ENCODE measurements around the gene MBNL2. TPM values are rescaled to one million over a fixed set of nuclear protein-coding genes. Genes with fewer than 3 reads are reported as not detected.

MBNL2 gene
- total and polyA plus RNA-seq, 10 of the 15 experiments (the other 5 are each of a cell fraction or from before 2014, with no cell fraction given): 1.6 to 9.7 (median 6.7) TPM

DNA sequence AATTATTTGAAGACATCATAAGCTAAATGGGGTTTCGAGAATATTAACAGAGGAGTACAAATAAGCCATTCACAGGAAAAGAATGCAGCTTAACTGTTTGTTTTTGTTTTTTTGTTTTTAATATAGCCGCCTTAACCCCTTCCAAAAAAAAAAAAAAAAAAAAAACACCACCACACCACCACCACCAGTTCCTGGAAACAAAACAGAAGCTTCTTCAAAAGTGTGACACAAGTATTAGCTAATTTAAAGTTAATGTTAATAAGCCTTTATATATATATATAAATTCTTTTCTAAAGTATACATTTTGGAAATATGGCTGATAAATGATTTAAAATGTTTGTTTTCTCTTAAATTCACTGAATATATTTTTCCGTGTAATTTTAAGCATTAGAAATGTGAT, 213.2 kb downstream of the MBNL2 start:
- CTCF ChIA-PET: interaction anchor here (0.6 to 3.9 kb wide), 7 partner anchors 14 to 1178 kb away, joined by 3 to 25 read pairs (median 3); no protein-coding TSS in a partner anchor
- POLR2A ChIA-PET: interaction anchor here (0.6 to 9.1 kb wide), 11 partner anchors 14 to 1871 kb away, joined by 3 to 108 read pairs (median 5); no protein-coding TSS in a partner anchor
- SMC1A ChIA-PET (ENCODE audit: uncharacterized antibody, unreplicated experiment): interaction anchor here (0.5 to 12.0 kb wide), 8 partner anchors 11 to 210 kb away, joined by 3 to 165 read pairs (median 4); no protein-coding TSS in a partner anchor
- Histone ChIP-seq H3K9me3 (replicated peaks; ENCODE audit: control insufficient read depth, insufficient read depth, low read length) (no peaks in the 10 kb centered on the region), H3K27ac (ENCODE audit: control insufficient read depth, insufficient read depth) (peak overlapping the region; percentile 64), H3K36me3 (ENCODE audit: control insufficient read depth in 2 of 2, insufficient read depth in 2 of 2, low read length in 1 of 2) (0 out of 4 replicates have a peak, but pooled peaks cover 0 to 4% of the 10 kb centered on the region in 2 experiments), H3K4me1 (ENCODE audit: control insufficient read depth, insufficient read depth, low read length) (peaks cover 6% of the 10 kb centered on the region), H3K9ac (ENCODE audit: control insufficient read depth, insufficient read depth, low read length) (peak overlapping the region; percentile 76), H4K20me1 (ENCODE audit: control insufficient read depth, insufficient read depth) (no peaks in the 10 kb centered on the region), H3K79me2 (ENCODE audit: control insufficient read depth, insufficient read depth, low read length) (peaks cover 51% of the 10 kb centered on the region), H3K4me3 (peak overlapping the region; percentile 93), H2AFZ (ENCODE audit: control insufficient read depth, low read depth, low read length) (no peak overlapping the region), H3K4me2 (ENCODE audit: control insufficient read depth, insufficient read depth) (peak overlapping the region; percentile 70), H3K27me3 (replicated peaks in 1 of 2; ENCODE audit: control insufficient read depth in 2 of 2, insufficient read depth in 2 of 2, low read length in 1 of 2) (no peaks in the 10 kb centered on the region)
- WGBS (ENCODE audit: insufficient coverage, insufficient replicate concordance, low lambda C conversion rate, missing lambda C conversion rate): 0% methylated on average over 2 of the region's 3 CpGs
- no peak for FAIRE-seq
- DNase-seq (ENCODE audit: low read depth, low spot score): no peak
- RAD21 ChIA-PET (ENCODE audit: unreplicated experiment): interaction anchor here (0.7 to 10.4 kb wide), 13 partner anchors 11 to 368 kb away, joined by 3 to 179 read pairs (median 4); partner anchors contain the start of gene MBNL2
- no TSS peak for BruUV-seq (replicated peaks)
- intact Hi-C loops (cut with micrococcal nuclease; ENCODE audit: unreplicated experiment): loop anchor here (2.0 to 10.0 kb wide), 3 partner anchors 13 to 539 kb away; no protein-coding TSS in a partner anchor
- TF ChIP-seq MEF2B (IDR thresholded peaks at IDR 0.05; ENCODE audit: partially characterized antibody, poor library complexity, severe bottlenecking): no peak
- TF ChIP-seq ZNF384 (IDR thresholded peaks at IDR 0.05; ENCODE audit: borderline replicate concordance, low read depth, low read length): peak; percentile 77; the same call in 1 of the 2 replicates
- no peak for ATAC-seq
- in situ Hi-C loops (cut with MboI): loop anchor here (25.0 kb wide), 2 partner anchors 1127 to 1748 kb away; partner anchors contain the start of gene DNAJC3

DNA sequence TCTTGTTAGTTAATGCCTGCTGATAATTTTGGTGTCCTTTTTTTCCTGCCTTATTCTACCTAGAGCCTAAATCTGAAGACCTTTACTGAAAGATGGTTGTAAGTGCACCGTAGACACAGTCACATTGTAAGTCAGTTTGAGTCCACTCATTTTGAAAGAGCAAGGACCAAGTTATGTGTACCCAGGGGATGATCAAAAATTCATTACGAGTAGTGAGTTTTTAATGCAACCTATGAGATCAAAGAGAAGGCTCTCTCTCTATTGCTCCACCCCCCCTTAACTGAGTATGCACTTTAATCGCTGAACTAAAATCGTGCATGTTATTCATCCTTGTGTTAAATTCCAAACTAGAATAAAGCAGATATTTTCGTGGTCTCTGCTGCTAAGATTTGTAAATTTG, 213.7 kb downstream of the MBNL2 start:
- Histone ChIP-seq H3K4me3 (peak overlapping the region; percentile 76), H3K9ac (ENCODE audit: control insufficient read depth, insufficient read depth, low read length) (peak overlapping the region; percentile 18; the same call in 1 of the 2 replicates), H3K4me2 (ENCODE audit: control insufficient read depth, insufficient read depth) (peak overlapping the region; percentile 69), H3K4me1 (ENCODE audit: control insufficient read depth, insufficient read depth, low read length) (peaks cover 6% of the 10 kb centered on the region), H3K9me3 (replicated peaks; ENCODE audit: control insufficient read depth, insufficient read depth, low read length) (no peaks in the 10 kb centered on the region), H3K27me3 (replicated peaks in 1 of 2; ENCODE audit: control insufficient read depth in 2 of 2, insufficient read depth in 2 of 2, low read length in 1 of 2) (no peaks in the 10 kb centered on the region), H3K36me3 (ENCODE audit: control insufficient read depth in 2 of 2, insufficient read depth in 2 of 2, low read length in 1 of 2) (0 out of 4 replicates have a peak, but pooled peaks cover 0 to 4% of the 10 kb centered on the region in 2 experiments), H2AFZ (ENCODE audit: control insufficient read depth, low read depth, low read length) (no peak overlapping the region), H4K20me1 (ENCODE audit: control insufficient read depth, insufficient read depth) (no peaks in the 10 kb centered on the region), H3K79me2 (ENCODE audit: control insufficient read depth, insufficient read depth, low read length) (peaks cover 52% of the 10 kb centered on the region), H3K27ac (ENCODE audit: control insufficient read depth, insufficient read depth) (no peak overlapping the region)
- ChIA-PET POLR2A (interaction anchor here (0.6 to 9.1 kb wide), 8 partner anchors 13 to 1870 kb away, joined by 3 to 108 read pairs (median 6); no protein-coding TSS in a partner anchor), SMC1A (ENCODE audit: uncharacterized antibody, unreplicated experiment) (interaction anchor here (0.7 to 12.0 kb wide), 6 partner anchors 11 to 211 kb away, joined by 3 to 165 read pairs (median 4); no protein-coding TSS in a partner anchor), RAD21 (ENCODE audit: unreplicated experiment) (interaction anchor here (0.7 to 10.4 kb wide), 12 partner anchors 10 to 214 kb away, joined by 3 to 179 read pairs (median 6); partner anchors contain the start of gene MBNL2), CTCF (interaction anchor here (0.6 to 3.9 kb wide), 6 partner anchors 13 to 1178 kb away, joined by 3 to 25 read pairs (median 4); no protein-coding TSS in a partner anchor)
- DNase-seq (ENCODE audit: low read depth, low spot score): no peak
- in situ Hi-C loops (cut with MboI): loop anchor here (25.0 kb wide), 2 partner anchors 1127 to 1748 kb away; partner anchors contain the start of gene DNAJC3
- WGBS (ENCODE audit: insufficient coverage, insufficient replicate concordance, low lambda C conversion rate, missing lambda C conversion rate): 2% methylated on average over 5 of the region's 5 CpGs
- peak; percentile 9 for ATAC-seq
- FAIRE-seq: peak; percentile 18
- BruUV-seq (replicated peaks): no TSS peak
- intact Hi-C loops (cut with micrococcal nuclease; ENCODE audit: unreplicated experiment): loop anchor here (2.0 to 10.0 kb wide), 3 partner anchors 13 to 539 kb away; no protein-coding TSS in a partner anchor
- TF ChIP-seq ZNF24 (IDR thresholded peaks at IDR 0.05) (0 out of 2 replicates have a peak, but pooled peaks have one; percentile 56), MEF2B (IDR thresholded peaks at IDR 0.05; ENCODE audit: partially characterized antibody, poor library complexity, severe bottlenecking) (no peak), NFYA (IDR thresholded peaks at IDR 0.05; ENCODE audit: borderline replicate concordance, low read depth, low read length) (no peak), IRF4 (IDR thresholded peaks at IDR 0.05; ENCODE audit: low read depth, low read length) (peak; percentile 54; the same call in 1 of the 2 replicates), DPF2 (IDR thresholded peaks at IDR 0.05) (0 out of 2 replicates have a peak, but pooled peaks have one; percentile 37), TCF3 (IDR thresholded peaks at IDR 0.05; ENCODE audit: borderline replicate concordance, insufficient read depth, low read depth, low read length) (no peak), JUNB (IDR thresholded peaks at IDR 0.05) (peak; percentile 87), ZNF274 (IDR thresholded peaks at IDR 0.05; ENCODE audit: insufficient read depth, insufficient read length) (no peak), SMARCA5 (IDR thresholded peaks at IDR 0.05) (0 out of 2 replicates have a peak, but pooled peaks have one; percentile 39)
- TF ChIP-seq, protein P1, sequence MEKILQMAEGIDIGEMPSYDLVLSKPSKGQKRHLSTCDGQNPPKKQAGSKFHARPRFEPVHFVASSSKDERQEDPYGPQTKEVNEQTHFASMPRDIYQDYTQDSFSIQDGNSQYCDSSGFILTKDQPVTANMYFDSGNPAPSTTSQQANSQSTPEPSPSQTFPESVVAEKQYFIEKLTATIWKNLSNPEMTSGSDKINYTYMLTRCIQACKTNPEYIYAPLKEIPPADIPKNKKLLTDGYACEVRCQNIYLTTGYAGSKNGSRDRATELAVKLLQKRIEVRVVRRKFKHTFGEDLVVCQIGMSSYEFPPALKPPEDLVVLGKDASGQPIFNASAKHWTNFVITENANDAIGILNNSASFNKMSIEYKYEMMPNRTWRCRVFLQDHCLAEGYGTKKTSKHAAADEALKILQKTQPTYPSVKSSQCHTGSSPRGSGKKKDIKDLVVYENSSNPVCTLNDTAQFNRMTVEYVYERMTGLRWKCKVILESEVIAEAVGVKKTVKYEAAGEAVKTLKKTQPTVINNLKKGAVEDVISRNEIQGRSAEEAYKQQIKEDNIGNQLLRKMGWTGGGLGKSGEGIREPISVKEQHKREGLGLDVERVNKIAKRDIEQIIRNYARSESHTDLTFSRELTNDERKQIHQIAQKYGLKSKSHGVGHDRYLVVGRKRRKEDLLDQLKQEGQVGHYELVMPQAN (conservative IDR thresholded peaks at IDR 0.05): peak; percentile 24; the same call in 1 of the 2 replicates

All from GM12878 (cell line).